ENCODE results near the gene MAEA. TPM values are rescaled to one million over a fixed set of nuclear protein-coding genes. Genes with fewer than 3 reads are reported as not detected.

MAEA gene
- total and polyA plus RNA-seq, 2 of the 8 experiments (the other 6 are each of a cell fraction or from before 2014, with no cell fraction given), result 75.8 to 133 TPM

GRCh38 chr4:1310796-1311631, 21.3 kb downstream of the MAEA start:
- Histone ChIP-seq H3K4me2 (ENCODE audit: insufficient read depth in 1 of 2, low read depth in 2 of 2, low read length in 2 of 2) (no peak overlapping the region), H3K4me3 (ENCODE audit: extremely low read depth in 1 of 4, insufficient read depth in 2 of 4, low read depth in 3 of 4, low read length in 4 of 4) (no peak overlapping the region), H3K56ac (replicated peaks; ENCODE audit: insufficient read length, low read depth, low read length) (no peak overlapping the region), H3K27ac (ENCODE audit: low read depth, low read length) (no peak overlapping the region), H3K23ac (ENCODE audit: insufficient read length) (no peak overlapping the region), H3K36me3 (ENCODE audit: control insufficient read depth in 2 of 4, insufficient read depth in 4 of 4, low read length in 3 of 4) (peaks cover 11 to 32% (median 24%) of the 10 kb centered on the region in 4 experiments), H2BK12ac (ENCODE audit: low read depth, low read length) (no peak overlapping the region), H4K20me1 (replicated peaks in 1 of 2; ENCODE audit: control insufficient read depth in 1 of 2, insufficient read depth in 2 of 2, low read length in 2 of 2) (peaks cover 18 to 49% of the 10 kb centered on the region in 2 experiments), H2BK5ac (ENCODE audit: low read depth, low read length) (no peak overlapping the region), H3K14ac (ENCODE audit: insufficient read length) (no peak overlapping the region), H2AFZ (ENCODE audit: low read length) (no peak overlapping the region), H3K27me3 (replicated peaks in 1 of 4; ENCODE audit: control insufficient read depth in 3 of 4, extremely low read depth in 1 of 4, insufficient read depth in 3 of 4, low read length in 3 of 4) (no peaks in the 10 kb centered on the region), H2BK15ac (ENCODE audit: low read length) (no peak overlapping the region), H4K8ac (ENCODE audit: extremely low read depth, insufficient read depth, low read length) (peak overlapping the region; percentile 86), H3K4me1 (replicated peaks in 1 of 4; ENCODE audit: control insufficient read depth in 3 of 4, insufficient read depth in 4 of 4, low read length in 3 of 4) (peaks cover 2 to 11% (median 3%) of the 10 kb centered on the region in 4 experiments; a peak in 4 of 7 replicates), H3K23me2 (ENCODE audit: low read depth, low read length) (peaks cover 3% of the 10 kb centered on the region; the same call in 1 of the 2 replicates), H3K18ac (ENCODE audit: extremely low read depth, low read length) (no peak overlapping the region), H3K9me3 (ENCODE audit: insufficient read depth in 2 of 2, low read depth in 1 of 2, low read length in 1 of 2) (no peaks in the 10 kb centered on the region), H2BK120ac (replicated peaks; ENCODE audit: low read depth, low read length) (no peak overlapping the region), H2BK20ac (ENCODE audit: low read length) (no peak overlapping the region), H3K79me2 (ENCODE audit: control insufficient read depth in 1 of 2, insufficient read depth in 2 of 2, low read length in 2 of 2) (peaks cover 7 to 70% of the 10 kb centered on the region in 2 experiments; a peak in 3 of 4 replicates), H4K5ac (ENCODE audit: insufficient read length, low read depth, low read length) (no peak overlapping the region), H3K4ac (replicated peaks; ENCODE audit: insufficient read length, low read depth, low read length) (no peak overlapping the region), H4K91ac (replicated peaks; ENCODE audit: insufficient read length, low read length) (no peak overlapping the region), H3K79me1 (ENCODE audit: low read depth, low read length) (peaks cover 29% of the 10 kb centered on the region), H2AK5ac (ENCODE audit: low read depth, low read length) (no peak overlapping the region; the same call in 1 of the 2 replicates), H3K9ac (replicated peaks in 1 of 4; ENCODE audit: extremely low read depth in 1 of 4, low read depth in 3 of 4, low read length in 3 of 4) (no peak overlapping the region)
- no peak for FAIRE-seq
- no peak for TF ChIP-seq ZNF274 (IDR thresholded peaks at IDR 0.05; ENCODE audit: borderline replicate concordance, extremely low read depth, low read length)
- no peak for TF ChIP-seq NRF1 (IDR thresholded peaks at IDR 0.05; ENCODE audit: low read depth, low read length)
- TF ChIP-seq, protein P1, sequence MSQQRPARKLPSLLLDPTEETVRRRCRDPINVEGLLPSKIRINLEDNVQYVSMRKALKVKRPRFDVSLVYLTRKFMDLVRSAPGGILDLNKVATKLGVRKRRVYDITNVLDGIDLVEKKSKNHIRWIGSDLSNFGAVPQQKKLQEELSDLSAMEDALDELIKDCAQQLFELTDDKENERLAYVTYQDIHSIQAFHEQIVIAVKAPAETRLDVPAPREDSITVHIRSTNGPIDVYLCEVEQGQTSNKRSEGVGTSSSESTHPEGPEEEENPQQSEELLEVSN (IDR thresholded peaks at IDR 0.05), result no peak
- ChIA-PET CTCF (ENCODE audit: partially characterized antibody) (interaction anchor here (1.6 kb wide), 1 partner anchor 45 kb away, joined by 7 read pairs; no protein-coding TSS in a partner anchor), POLR2A (ENCODE audit: partially characterized antibody) (no interaction called here)
- 95% methylated on average over 42 of the region's 49 CpGs; no CpG with 5 or more reads in 1 of the 2 experiments for WGBS, 2 experiments (ENCODE audit: extremely low coverage in 1 of 2, insufficient coverage in 1 of 2, insufficient read length in 1 of 2, insufficient replicate concordance in 2 of 2, low coverage in 1 of 2, low lambda C conversion rate in 2 of 2, missing lambda C conversion rate in 1 of 2)
- no peak for DNase-seq (ENCODE audit: low read depth in 1 of 2, low spot score in 2 of 2)

All from H1 (cell line).